Aorta (tissue), 5 donors: ENCODE results near the gene HIPK2. TPM values are rescaled to one million over a fixed set of nuclear protein-coding genes. Genes with fewer than 3 reads are reported as not detected.

Experiments used
- ATAC-seq: fragments of 200-7000 bp; cut with Tn5 transposase; one replicate; pipeline ENCODE4 v1.9.1; 2022; ENCODE audit warnings: moderate library complexity; ENCODE audit not compliant: low FRiP score
- DNase-seq, 2 donors: peaks; one replicate each; pipeline ENCODE4 v3.0.0-alpha.2; 2020
- H3K27ac ChIP-seq, 2 donors: one replicate each; pipeline ENCODE4 v1.5.1; 2013; ENCODE audit warnings: low read length in 2 of 2, mild to moderate bottlenecking in 2 of 2, moderate library complexity in 2 of 2, control low read depth in 1 of 2, inconsistent platforms in 1 of 2, low read depth in 1 of 2
- H3K27me3 ChIP-seq, 2 donors: one replicate each; pipeline ENCODE4 v1.6.1; 2013; ENCODE audit warnings: control low read depth in 1 of 2, low read length in 1 of 2, mild to moderate bottlenecking in 1 of 2, moderate library complexity in 1 of 2; ENCODE audit not compliant: insufficient read depth in 2 of 2, control insufficient read depth in 1 of 2
- H3K36me3 ChIP-seq, 2 donors: one replicate each; pipeline ENCODE4 v1.6.1; 2013; ENCODE audit warnings: control low read depth in 1 of 2, low read length in 1 of 2, mild to moderate bottlenecking in 1 of 2; ENCODE audit not compliant: insufficient read depth in 2 of 2, control insufficient read depth in 1 of 2
- H3K4me1 ChIP-seq, 2 donors: one replicate each; pipeline ENCODE4 v1.6.1; 2013; ENCODE audit warnings: low read length in 2 of 2, control low read depth in 1 of 2, mild to moderate bottlenecking in 1 of 2, moderate library complexity in 1 of 2; ENCODE audit not compliant: insufficient read depth in 2 of 2, control insufficient read depth in 1 of 2
- H3K4me3 ChIP-seq, 2 donors: one replicate each; pipeline ENCODE4 v1.5.1; 2013; ENCODE audit warnings: low read length in 2 of 2, control low read depth in 1 of 2, mild to moderate bottlenecking in 1 of 2
- H3K9me3 ChIP-seq: one replicate; pipeline ENCODE4 v1.6.1; 2013; ENCODE audit warnings: mild to moderate bottlenecking, low read length; ENCODE audit not compliant: control insufficient read depth
- WGBS, 2 donors: extraction: QIAGEN DNeasy Blood & Tissue Kit; methylation state at CpG; one replicate each; pipeline ENCODE4 v1.1.7; 2013; 5-methylcytosine and 5-hydroxymethylcytosine counted together
- intact Hi-C, 2 donors: fragments of 100-400 bp; cut with DNase I; formaldehyde crosslinking; loops; one replicate each; pipeline versions ENCODE4 v1.14.2 to v1.15.0; 2022
- polyA plus RNA-seq, 2 donors: library from polyadenylated mRNA; stranded (reverse); fragments of 200-250 nt; gene quantifications; one replicate each; pipeline ENCODE4 v1.2.3, GENCODE V29; 2013
- total RNA-seq, 2 donors: library from RNA; stranded (reverse); fragmentation: NEBNext Ultra II Directional; extraction: Animal tissue kit (Norgen Biotek cat#: 25700); gene quantifications; one replicate each; pipeline ENCODE4 v1.2.1, GENCODE V29; 2021
- donor health status: healthy with polysubstance abuse.
- donor health status: Bipolar disorder and iron deficiency.
- donor health status: DM: no; HTN: no; CAD: no.
- donor health status: DM: no; HTN: no; CAD: no.
- donor health status: DM: yes; HTN: yes; CAD: no.

HIPK2 gene
- total and polyA plus RNA-seq, 4 donors: 9.4 to 108 (median 23.9) TPM

DNA sequence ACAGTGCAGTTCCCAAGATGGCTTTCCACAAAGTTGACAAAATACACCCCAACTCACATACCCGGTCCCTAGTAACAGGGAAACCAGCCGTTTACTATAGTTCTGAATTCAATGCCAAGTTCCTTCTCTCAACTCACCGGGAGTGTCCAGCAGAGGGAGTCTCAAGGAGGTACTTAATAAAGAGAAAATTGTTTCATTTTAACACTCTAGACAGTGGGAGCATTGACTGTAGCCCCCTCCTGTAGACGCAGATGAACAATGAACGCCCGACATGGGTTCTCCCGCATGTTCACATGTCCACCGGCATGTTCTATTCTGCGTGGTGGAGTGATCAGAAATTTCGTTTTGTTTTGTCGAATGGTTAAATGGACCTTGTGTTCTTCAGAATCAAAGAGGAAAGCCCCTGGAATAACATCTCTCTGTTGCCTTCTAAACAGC is 1.9 kb downstream of the HIPK2 start:
- Histone ChIP-seq H3K4me1 (peaks cover 0 to 5% of the 10 kb centered on the region in 2 donors), H3K4me3 (peak overlapping the region; percentile 100), H3K36me3 (no peaks in the 10 kb centered on the region), H3K9me3 (no peaks in the 10 kb centered on the region), H3K27me3 (no peaks in the 10 kb centered on the region), H3K27ac (peak overlapping the region; percentile 48 to 64)
- intact Hi-C loops: loop anchor here (2.0 to 5.0 kb wide), 6 partner anchors 39 to 226 kb away; no protein-coding TSS in a partner anchor
- ATAC-seq: peak; percentile 83
- WGBS, 2 donors: 0 to 1% methylated on average over 11 of the region's 11 CpGs
- peak in 1 of 2 donors; percentile 76 for DNase-seq

GRCh38 chr7:139774376-139774775 is 3.4 kb downstream of the HIPK2 start:
- ATAC-seq: no peak
- H3K27ac ChIP-seq: no peak overlapping the region

GRCh38 chr7:139773371-139773770 is 4.4 kb downstream of the HIPK2 start:
- Histone ChIP-seq H3K27ac (no peak overlapping the region), H3K9me3 (no peaks in the 10 kb centered on the region), H3K27me3 (no peaks in the 10 kb centered on the region), H3K36me3 (no peaks in the 10 kb centered on the region), H3K4me1 (peaks cover 0 to 5% of the 10 kb centered on the region in 2 donors), H3K4me3 (no peak overlapping the region)
- ATAC-seq (no peak), DNase-seq (no peak)
- WGBS, 2 donors: 94 to 97% methylated on average over 5 of the region's 5 CpGs
- intact Hi-C loops: no loop called here

More at GRCh38 chr7:139774376-139774775, 3.4 kb downstream of the HIPK2 start:
- WGBS, 2 donors: 17% methylated on average over 1 of the region's 1 CpG
- H3K9me3 ChIP-seq: no peaks in the 10 kb centered on the region
- H3K4me1 ChIP-seq: peaks cover 0 to 5% of the 10 kb centered on the region in 2 donors
- H3K36me3 ChIP-seq: no peaks in the 10 kb centered on the region
- no peaks in the 10 kb centered on the region for H3K27me3 ChIP-seq
- no peak overlapping the region for H3K4me3 ChIP-seq
- intact Hi-C loops: loop anchor here in 1 of 2 donors (2.0 kb wide), 2 partner anchors 38 to 128 kb away; no protein-coding TSS in a partner anchor
- no peak for DNase-seq

DNA sequence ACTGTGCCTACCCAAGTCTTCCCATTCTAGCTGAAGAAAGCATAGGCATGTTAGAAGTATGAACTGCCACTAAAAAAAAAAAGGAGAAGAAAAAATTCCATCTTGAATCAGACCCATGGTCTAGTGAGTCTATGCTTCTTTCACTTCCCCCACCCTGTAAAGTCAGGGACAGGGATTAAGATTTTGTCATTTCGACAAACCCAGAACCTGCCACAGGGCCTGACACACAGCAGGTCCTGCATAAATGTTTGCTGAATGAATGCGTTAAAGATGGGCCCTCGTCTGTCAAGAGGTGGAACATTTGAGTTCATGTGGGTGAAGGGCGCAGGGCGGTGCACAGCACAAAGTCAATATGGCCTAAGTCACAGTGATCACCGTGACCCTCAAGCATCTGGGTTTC is 4.9 kb downstream of the HIPK2 start:
- Histone ChIP-seq H3K9me3 (no peaks in the 10 kb centered on the region), H3K36me3 (no peaks in the 10 kb centered on the region), H3K4me3 (no peak overlapping the region), H3K27me3 (no peaks in the 10 kb centered on the region), H3K27ac (no peak overlapping the region), H3K4me1 (peaks cover 2 to 5% of the 10 kb centered on the region in 2 donors)
- ATAC-seq (no peak), DNase-seq (no peak)
- WGBS, 2 donors: 93 to 95% methylated on average over 6 of the region's 6 CpGs
- intact Hi-C loops: no loop called here

- WGBS, 2 donors: 74 to 85% methylated on average over 7 of the region's 7 CpGs
- Histone ChIP-seq H3K27ac (no peak overlapping the region), H3K4me1 (peaks cover 2 to 6% of the 10 kb centered on the region in 2 donors), H3K9me3 (no peaks in the 10 kb centered on the region), H3K27me3 (no peaks in the 10 kb centered on the region), H3K36me3 (no peaks in the 10 kb centered on the region), H3K4me3 (no peak overlapping the region)
- intact Hi-C loops: no loop called here
- DNase-seq (no peak), ATAC-seq (no peak)
These were observed 5.7 kb downstream of the HIPK2 start for GRCh38 chr7:139772115-139772514.

DNA sequence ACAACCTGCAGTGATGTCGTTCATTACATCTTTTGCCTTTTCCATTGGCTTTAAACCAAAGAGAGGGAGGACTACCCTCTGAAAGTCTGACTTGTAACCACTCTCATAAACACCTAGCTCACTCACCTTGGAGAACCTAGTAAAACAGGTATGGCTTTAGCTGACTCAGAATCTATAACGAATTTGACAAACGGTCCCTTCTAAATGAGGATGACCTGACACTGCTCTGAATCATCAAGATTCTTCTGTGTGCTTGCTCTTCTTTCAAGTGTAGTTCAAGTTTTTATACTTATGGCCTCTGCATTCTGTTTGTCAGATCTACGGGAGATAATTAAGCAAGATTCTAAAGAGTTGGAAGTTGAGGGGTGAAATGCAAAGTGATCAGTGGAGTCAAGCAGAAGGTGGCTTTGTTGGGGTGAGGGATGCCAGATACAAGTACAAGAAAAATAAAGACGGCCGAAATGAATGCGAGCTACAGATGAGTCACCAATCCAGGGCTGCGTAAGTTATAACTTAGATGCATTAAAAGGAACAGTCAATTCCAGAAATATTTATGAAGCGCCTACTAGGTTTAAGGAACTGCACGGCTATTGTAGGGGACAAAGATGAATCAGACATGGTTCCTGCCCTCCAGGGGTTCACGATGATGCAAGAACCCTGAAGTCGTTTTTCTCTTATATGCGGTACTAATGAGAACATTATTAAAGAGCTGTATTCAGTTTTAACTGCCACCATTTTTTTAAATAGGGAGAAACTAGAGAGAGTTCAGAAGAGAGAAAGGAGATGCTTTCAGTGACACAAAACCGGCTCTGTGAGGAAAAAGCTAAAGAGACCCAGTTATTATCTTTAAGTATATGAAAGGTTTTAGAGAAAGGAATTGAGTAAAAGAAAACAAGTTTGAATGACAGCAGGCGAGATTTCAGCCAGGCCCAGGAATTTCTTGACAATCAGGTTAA is 6.5 kb downstream of the HIPK2 start:
- intact Hi-C loops: no loop called here
- Histone ChIP-seq H3K27ac (no peak overlapping the region), H3K4me1 (peaks cover 2 to 12% of the 10 kb centered on the region in 2 donors), H3K27me3 (no peaks in the 10 kb centered on the region), H3K9me3 (no peaks in the 10 kb centered on the region), H3K36me3 (no peaks in the 10 kb centered on the region), H3K4me3 (no peak overlapping the region)
- 56 to 60% methylated on average over 15 of the region's 15 CpGs for WGBS, 2 donors
- DNase-seq (no peak), ATAC-seq (no peak)

- H3K4me1 ChIP-seq: peaks cover 3 to 11% of the 10 kb centered on the region in 2 donors
- DNase-seq (no peak), ATAC-seq (no peak)
- H3K27me3 ChIP-seq: no peaks in the 10 kb centered on the region
- intact Hi-C loops: no loop called here
- WGBS, 2 donors: 83 to 86% methylated on average over 6 of the region's 6 CpGs
- H3K9me3 ChIP-seq: no peaks in the 10 kb centered on the region
- H3K36me3 ChIP-seq: no peaks in the 10 kb centered on the region
- no peak overlapping the region for H3K4me3 ChIP-seq
- no peak overlapping the region for H3K27ac ChIP-seq
These were observed 8.0 kb downstream of the HIPK2 start for GRCh38 chr7:139769761-139770160.

DNA sequence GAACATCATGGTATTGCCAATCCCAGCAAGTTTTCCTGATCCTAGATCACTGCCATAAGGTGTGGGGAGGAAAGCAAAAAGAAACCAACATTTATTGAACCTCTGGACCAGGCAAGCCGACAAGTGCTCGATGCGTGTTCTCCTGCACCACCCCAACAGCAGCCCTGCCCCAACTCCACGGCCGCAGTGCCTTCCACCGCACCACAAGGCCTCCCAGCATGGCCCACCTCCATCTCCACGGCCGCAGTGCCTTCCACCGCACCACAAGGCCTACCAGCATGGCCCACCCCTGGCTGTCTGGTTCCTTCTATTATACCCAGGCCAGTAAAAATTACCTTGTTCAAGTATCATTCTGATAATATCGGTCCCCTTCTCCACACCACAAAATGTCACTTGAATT is 8.7 kb downstream of the HIPK2 start:
- Histone ChIP-seq H3K4me3 (no peak overlapping the region), H3K4me1 (peaks cover 3 to 7% of the 10 kb centered on the region in 2 donors), H3K36me3 (no peaks in the 10 kb centered on the region), H3K27ac (no peak overlapping the region), H3K27me3 (no peaks in the 10 kb centered on the region), H3K9me3 (no peaks in the 10 kb centered on the region)
- ATAC-seq (no peak), DNase-seq (no peak)
- intact Hi-C loops: no loop called here
- WGBS, 2 donors: 95 to 98% methylated on average over 10 of the region's 10 CpGs
